DMS79 (cell line): ENCODE measurements around the gene MSRB2.
"Not testable (repeated sequence)": the region's sequence is repeated elsewhere in the genome, so short reads cannot be mapped to it uniquely, and the experiment has no call there.

Experiments
- DNase-seq: peaks from one replicate; lab custom pipeline; 2025; lab: John Stamatoyannopoulos, UW

The MSRB2 gene

GRCh38 chr10:23095404-23095965 lies at the start of gene MSRB2:
Gene MSRB2, plus strand, starts transcription at chr10:23095579. Its CDS starts 30 bp downstream, at chr10:23095609.
- DNase-seq = peak; percentile 15

DNA sequence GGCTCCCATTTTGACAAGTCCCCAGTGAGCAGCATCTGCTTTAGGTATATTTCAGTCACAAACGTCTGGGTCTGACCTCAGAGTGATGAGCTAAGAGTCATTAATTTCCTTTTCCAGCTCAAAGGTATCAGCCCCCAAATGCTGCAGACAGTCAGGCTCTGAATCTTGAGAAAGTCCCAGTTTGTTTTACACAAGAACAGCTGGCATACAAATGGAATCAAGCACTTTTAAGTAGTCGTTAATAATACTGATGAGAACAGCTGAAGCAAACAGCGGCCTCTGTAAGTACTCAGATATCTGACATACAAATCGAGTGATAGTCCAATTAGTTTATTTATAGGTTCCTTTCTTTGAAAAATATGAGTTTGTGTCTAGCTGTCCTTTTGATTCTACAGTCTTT lies 49.4 kb upstream of the MSRB2 start:
- DNase-seq = peak; percentile 25

GRCh38 chr10:23047201-23048050 lies 48.0 kb upstream of the MSRB2 start:
- no peak for DNase-seq

DNA sequence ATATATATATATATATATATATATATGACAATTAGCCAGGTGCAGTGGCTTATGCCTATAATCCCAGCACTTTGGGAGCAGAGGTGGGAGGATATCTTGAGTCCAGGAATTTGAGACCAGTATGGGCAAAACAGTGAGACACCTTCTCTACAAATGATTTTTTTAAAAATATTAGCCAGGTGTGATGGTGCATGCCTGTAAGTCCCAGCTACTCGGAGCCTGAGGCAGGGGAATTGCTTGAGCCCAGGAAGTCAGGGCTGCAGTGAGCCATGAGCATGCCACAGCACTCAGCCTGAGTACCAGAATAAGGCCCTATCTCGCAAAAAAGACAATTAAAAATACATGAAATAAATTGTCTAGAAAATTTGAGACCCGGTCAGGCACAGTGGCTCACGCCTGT lies 47.2 kb upstream of the MSRB2 start:
- DNase-seq = no peak

DNA sequence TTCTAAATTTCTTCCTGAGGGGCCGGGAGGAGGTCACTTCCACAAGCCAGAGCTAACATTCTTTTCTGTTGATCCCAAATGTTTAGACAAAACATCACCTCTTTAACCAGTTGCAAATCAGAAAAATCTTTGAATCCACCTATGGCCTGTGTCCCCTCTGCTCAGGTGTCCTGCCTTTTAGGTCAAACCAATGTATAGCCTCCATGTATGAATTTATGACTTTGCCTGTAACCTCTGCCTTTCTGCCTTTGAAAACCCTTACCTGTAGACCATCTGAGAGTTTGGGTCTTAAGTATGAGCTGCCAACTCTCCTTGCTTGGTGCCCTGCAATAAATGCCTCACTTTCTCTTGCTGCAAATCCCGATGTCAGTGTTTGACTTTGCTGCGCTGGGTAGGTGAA lies 44.1 kb upstream of the MSRB2 start:
- no peak for DNase-seq

DNA sequence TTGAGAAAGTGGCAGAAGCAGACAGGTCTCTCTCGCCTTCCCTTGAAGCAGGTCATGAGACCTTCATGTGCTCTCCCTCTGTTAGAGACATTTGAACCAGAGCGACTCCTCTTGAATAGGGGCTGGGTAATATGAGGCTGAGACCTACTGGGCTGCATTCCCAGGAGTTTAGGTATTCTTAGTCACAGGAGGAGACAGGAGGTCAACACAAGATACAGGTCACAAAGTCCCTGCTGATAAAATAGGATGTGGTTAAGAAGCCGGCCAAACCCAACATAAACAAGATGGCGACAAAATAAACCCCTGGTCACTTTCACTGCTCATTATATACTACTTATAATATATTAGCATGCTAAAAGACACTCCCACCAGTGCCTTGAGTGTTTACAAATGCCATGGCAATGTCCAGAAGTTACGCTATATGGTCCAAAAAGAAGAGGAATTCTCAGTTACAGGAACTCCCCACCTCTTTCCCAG lies 43.5 kb upstream of the MSRB2 start:
- no peak for DNase-seq

- peak; percentile 69 for DNase-seq
Measured at GRCh38 chr10:23053036-23053435, 42.3 kb upstream of the MSRB2 start.

DNA sequence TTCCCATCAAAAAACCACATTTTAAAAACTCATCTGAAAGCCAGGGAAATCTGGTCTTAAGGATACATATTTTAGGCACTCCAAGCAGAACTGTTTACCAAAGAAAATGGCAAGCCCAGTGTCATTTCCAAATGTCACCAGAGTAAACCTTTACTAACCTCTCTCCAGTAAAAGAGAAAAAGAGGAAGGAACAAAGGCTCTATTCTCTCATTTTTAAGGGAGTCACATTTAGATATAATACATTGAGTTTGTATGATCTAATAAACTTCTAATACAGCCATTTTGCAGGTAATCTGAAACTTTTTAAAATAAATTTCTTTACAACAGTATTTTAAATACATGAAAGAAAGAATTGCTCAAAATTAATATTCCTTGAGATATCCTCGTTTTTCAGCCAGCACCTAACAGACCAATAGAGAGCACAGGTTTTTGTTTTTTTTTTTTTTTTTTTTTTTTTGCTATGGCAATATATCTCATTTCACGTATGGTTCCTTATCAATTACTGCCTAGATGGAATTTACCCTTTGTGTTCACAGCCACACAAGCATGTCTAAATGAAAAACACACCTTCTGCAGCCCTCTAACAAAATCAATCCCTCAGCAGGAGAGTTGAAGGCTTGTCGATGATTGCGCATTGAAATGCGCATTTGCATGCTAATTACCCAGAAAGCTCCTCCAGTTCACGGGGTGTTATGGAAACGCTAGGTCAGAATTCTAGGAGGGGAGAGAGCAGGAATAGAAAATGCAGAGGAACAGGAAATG lies 39.8 kb upstream of the MSRB2 start:
- DNase-seq = no peak

DNA sequence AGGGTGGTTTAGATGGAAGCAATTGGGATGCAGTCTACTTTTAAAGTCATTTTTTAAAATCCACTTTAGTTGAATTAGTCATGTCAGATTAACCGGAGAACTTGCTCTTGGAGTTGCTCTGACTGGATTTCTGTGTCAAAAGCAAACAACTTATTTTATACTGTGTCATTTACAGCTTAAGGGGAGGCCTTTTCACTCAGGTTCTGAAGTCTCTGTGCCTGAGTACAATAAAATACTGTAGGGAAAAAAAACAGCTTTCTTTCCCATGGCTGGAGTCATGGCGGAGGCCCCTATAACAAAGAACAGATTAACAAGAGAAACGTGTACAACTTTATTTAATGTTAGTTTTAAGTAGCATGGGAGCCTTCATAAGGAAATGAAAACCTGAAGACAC lies 39.2 kb upstream of the MSRB2 start:
- DNase-seq = no peak

- DNase-seq = no peak
Measured at GRCh38 chr10:23058366-23058765, 37.0 kb upstream of the MSRB2 start.

DNA sequence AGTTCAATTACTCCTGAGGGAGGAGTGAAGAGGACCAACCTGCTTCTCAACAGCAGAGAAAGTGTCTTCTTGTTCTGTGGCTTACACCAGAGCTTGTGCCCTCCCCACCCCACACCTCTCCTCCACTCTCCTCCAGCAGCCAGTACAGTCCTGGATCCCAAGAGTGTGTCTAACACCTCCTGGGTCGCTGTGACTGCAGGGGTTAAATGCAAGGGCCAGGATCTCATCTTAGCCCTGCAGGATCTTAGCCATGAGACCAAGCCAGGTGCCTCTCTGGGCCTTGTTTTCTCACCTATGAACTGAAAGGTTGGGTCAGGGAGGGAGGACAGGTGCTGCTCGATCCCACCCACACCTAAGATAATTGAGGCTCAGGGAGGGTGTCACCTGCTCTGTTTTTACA lies 34.5 kb upstream of the MSRB2 start:
- DNase-seq = no peak

GRCh38 chr10:23063045-23063972 lies 32.1 kb upstream of the MSRB2 start:
- no peak for DNase-seq

DNA sequence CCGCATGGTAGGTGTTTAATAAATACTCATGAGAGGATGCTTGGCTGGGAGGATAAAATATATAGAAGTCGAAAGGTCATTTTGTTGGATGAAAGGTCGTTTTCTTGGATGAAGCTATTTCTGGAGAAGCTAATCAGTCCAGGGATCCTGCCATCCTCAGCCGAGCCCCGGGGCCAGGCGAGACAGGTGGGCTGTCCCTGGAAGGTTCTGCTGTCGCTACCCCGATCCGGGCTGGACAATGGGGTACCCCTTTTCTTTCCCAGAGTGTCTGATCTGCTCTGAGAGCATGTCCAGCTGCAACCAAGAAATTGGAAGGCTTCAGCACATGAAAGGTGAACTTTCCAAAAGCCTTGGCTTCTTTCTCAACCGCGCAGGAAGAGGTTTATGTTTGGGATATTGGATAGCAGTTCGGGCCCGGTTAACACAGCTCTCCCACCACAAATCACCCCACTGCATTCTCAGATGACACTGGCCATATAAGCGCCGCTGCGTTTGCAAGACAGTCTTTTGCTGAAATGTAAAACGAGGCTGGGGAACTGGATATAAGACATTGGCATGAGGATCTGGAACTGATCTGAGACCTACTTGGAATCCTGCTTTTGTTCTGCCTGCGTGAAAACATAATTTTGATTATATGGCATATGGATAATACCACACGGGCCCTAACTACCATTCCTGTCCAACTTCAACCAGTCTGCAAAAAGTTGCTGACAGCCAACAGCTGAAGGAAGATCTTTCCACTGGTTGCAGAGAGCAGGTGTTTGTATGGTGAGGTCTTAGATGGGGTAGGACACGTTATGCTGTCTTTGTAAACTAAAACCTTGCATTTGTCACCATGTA lies 31.2 kb upstream of the MSRB2 start:
- no peak for DNase-seq

GRCh38 chr10:23064813-23065114 lies 30.6 kb upstream of the MSRB2 start:
- not testable (repeated sequence) for DNase-seq

GRCh38 chr10:23065181-23065948 lies 30.0 kb upstream of the MSRB2 start:
- peak; percentile 14 for DNase-seq

DNA sequence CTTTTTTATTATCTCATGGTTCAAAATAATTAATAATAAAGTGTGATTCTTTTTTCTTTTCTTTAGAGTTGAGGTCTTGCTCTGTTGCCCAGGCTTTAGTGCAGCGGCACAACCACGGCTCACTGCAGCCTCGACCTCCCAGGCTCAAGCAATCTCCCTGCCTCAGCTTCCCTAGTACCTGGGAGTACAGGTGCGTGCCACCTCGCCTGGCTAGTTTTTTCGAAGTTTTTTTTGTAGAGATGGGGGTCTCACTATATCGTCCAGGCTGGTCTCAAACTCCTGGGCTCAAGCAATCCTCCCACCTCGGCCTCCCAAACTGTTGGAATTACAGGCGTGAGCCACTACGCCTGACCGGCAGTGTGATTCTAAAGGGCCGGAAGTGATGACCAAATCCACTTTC lies 28.0 kb upstream of the MSRB2 start:
- no peak for DNase-seq

GRCh38 chr10:23067939-23068775 lies 27.2 kb upstream of the MSRB2 start:
- no peak for DNase-seq

GRCh38 chr10:23069019-23069815 lies 26.2 kb upstream of the MSRB2 start:
- no peak for DNase-seq
